ENCODE measurements around the gene C2CD4C. TPM values are rescaled to one million over a fixed set of nuclear protein-coding genes. Genes with fewer than 3 reads are reported as not detected.

C2CD4C gene
- total RNA-seq, 4 donors from 2014 or later, result 0.44 to 6.8 (median 0.51) TPM; not detected in 1

- TF ChIP-seq, protein P1, sequence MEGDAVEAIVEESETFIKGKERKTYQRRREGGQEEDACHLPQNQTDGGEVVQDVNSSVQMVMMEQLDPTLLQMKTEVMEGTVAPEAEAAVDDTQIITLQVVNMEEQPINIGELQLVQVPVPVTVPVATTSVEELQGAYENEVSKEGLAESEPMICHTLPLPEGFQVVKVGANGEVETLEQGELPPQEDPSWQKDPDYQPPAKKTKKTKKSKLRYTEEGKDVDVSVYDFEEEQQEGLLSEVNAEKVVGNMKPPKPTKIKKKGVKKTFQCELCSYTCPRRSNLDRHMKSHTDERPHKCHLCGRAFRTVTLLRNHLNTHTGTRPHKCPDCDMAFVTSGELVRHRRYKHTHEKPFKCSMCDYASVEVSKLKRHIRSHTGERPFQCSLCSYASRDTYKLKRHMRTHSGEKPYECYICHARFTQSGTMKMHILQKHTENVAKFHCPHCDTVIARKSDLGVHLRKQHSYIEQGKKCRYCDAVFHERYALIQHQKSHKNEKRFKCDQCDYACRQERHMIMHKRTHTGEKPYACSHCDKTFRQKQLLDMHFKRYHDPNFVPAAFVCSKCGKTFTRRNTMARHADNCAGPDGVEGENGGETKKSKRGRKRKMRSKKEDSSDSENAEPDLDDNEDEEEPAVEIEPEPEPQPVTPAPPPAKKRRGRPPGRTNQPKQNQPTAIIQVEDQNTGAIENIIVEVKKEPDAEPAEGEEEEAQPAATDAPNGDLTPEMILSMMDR (IDR thresholded peaks at IDR 0.05; ENCODE audit: low read depth), result no peak
Observed at GRCh38 chr19:398719-399118, 10.2 kb downstream of the C2CD4C start.

- TF ChIP-seq, protein P1 (IDR thresholded peaks at IDR 0.05; ENCODE audit: low read depth), result no peak
Observed at GRCh38 chr19:397941-398706, 10.8 kb downstream of the C2CD4C start.

DNA sequence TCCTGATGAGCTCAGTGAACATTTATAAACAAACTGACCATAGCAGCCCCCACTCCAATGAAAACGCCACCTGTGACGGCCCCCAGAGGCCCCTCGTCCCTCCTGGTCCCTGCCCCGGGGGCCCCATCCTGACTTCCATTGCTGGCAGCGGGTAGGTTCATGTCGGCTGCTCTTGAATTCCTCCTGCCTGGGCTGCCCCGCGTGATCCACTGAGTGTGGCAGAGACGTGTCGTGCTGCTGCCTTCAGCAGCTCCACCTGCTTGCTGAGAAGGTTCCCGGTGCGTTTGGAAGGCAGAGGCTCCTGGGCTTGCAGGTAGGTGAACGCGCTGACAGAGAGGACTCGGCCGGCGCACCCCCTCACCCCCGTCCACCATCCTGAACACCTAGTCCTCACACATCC lies 11.6 kb downstream of the C2CD4C start:
- TF ChIP-seq, protein P1 (IDR thresholded peaks at IDR 0.05; ENCODE audit: low read depth), result no peak

DNA sequence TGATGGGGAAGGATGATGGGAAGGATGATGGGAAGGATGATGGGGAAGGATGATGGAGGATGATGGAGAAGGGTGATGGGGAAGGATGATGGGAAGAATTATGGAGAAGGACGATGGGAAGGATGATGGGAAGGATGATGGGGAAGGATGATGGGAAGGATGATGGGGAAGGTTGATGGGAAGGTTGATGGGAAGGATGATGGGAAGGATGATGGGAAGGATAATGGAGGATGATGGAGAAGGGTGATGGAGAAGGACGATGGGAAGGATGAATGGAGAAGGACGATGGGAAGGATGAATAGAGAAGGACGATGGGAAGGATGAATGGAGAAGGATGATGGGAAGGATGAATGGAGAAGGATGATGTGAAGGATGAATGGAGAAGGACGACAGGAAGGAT lies 13.5 kb downstream of the C2CD4C start:
- TF ChIP-seq, protein P1 (IDR thresholded peaks at IDR 0.05; ENCODE audit: low read depth), result no peak

DNA sequence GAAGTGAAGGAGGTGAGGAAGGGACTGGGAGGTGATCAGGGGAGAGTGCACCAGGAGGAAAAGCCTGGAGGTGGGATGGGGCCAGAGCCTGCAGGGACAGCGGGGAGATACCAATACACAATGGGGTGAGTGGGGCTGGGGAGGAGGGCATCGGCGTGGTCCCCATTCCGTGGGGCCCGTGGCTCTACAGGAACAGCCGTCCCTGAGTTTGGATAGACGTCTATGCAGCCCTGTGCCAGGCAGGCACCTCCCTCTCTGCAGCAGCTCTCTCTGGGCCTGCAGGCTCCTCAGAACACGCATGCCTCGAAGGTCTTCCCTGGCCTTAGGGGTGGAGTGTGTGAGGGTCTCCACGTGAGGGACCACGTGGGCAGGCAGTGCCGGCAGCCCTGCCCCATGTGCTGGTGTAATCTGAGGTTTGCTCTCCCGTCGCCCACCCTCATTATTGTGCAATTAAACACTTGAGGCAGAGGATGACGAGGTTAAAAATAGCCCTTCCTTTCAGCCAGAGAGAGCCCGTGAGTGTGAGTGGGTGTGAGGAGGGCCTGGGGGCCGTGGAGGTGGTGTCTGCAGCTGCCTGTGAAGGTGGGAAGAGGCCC lies 16.5 kb downstream of the C2CD4C start:
- TF ChIP-seq, protein P1 (IDR thresholded peaks at IDR 0.05; ENCODE audit: low read depth), result no peak

DNA sequence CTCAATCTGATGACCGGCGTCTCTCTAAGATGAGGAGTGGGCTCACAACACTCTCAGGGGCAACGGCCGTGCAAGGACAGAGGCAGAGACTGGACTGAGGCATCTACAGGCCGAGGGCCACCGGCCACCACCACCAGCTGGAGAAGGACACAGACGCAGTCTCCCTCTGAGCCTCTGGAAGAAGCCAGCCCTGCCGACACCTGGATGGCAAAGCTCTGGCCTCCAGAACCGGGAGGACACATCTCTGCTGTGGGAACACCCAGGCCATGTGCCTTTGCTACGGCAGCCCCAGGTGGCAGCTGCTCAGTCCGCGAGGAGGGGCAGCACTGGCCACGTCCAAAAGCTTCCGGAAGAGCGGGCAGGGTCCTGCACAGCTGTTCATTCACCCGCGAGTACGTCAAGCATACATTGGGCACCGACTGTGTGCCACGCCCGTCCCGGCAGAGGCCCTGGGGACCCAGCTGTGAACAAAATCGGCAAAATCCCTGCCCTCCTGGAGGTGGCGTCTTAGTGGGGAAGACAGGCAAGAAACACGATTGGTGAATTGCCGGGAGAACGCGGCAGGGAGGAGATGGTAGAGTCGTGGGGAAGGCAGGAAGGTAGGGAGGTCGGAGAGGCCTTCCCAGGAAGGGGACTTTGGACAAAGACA lies 17.1 kb downstream of the C2CD4C start:
- TF ChIP-seq, protein P1 (IDR thresholded peaks at IDR 0.05; ENCODE audit: low read depth), result no peak

GRCh38 chr19:391207-391557 lies 17.8 kb downstream of the C2CD4C start:
- TF ChIP-seq, protein P1 (IDR thresholded peaks at IDR 0.05; ENCODE audit: low read depth), result no peak

Measured in subcutaneous adipose tissue (tissue), 4 donors.